Neural cell (in vitro differentiated cells): ENCODE measurements around the gene TMEM94.

Source experiments
- CTCF ChIP-seq: fragments of 450-650 bp; IDR thresholded peaks from 2 replicates; pipeline ENCODE4 v1.5.1; 2014; ENCODE audit warnings: antibody characterized with exemption, mild to moderate bottlenecking, moderate library complexity; ENCODE audit not compliant: poor library complexity, severe bottlenecking
- EP300 ChIP-seq: fragments of 450-650 bp; conservative IDR thresholded peaks from 2 replicates; pipeline ENCODE4 v1.6.1; 2014; ENCODE audit warnings: antibody characterized with exemption, mild to moderate bottlenecking, moderate library complexity; ENCODE audit not compliant: poor library complexity, severe bottlenecking
- EZH2 ChIP-seq: fragments of 200-600, 300-800 bp; shearing (Covaris generic), sonication (generic); IDR thresholded peaks from 2 replicates; pipeline ENCODE4 v1.6.1; 2014; ENCODE audit warnings: antibody characterized with exemption, low read length, borderline replicate concordance, mild to moderate bottlenecking; ENCODE audit not compliant: insufficient read depth, poor library complexity, severe bottlenecking
- POLR2AphosphoS5 ChIP-seq: IDR thresholded peaks from 2 replicates; pipeline ENCODE4 v1.6.1; 2012
- REST ChIP-seq: IDR thresholded peaks from 2 replicates; pipeline ENCODE4 v1.6.1; 2012; ENCODE audit warnings: borderline replicate concordance
- TAF1 ChIP-seq: IDR thresholded peaks from 2 replicates; pipeline ENCODE4 v1.6.1; 2012; ENCODE audit warnings: low read depth

GRCh38 chr17:75506888-75507287 lies 50.5 kb downstream of the TMEM94 start:
- TF ChIP-seq EP300 (no peak), POLR2AphosphoS5 (no peak), REST (no peak), CTCF (no peak), TAF1 (no peak), EZH2 (no peak)
